ENCODE results near the gene CDO1. TPM values are rescaled to one million over a fixed set of nuclear protein-coding genes. Genes with fewer than 3 reads are reported as not detected.

CDO1 gene
- total RNA-seq, 4 donors from 2014 or later = 1.2 to 33.9 (median 8.5) TPM

GRCh38 chr5:115855959-115856358 lies 39.5 kb upstream of the CDO1 start:
- H3K27me3 ChIP-seq = no peaks in the 10 kb centered on the region
- H3K36me3 ChIP-seq = no peaks in the 10 kb centered on the region
- H3K9me3 ChIP-seq = no peaks in the 10 kb centered on the region
- no peak overlapping the region for H3K4me3 ChIP-seq
- H3K4me1 ChIP-seq = peaks cover 0 to 5% of the 10 kb centered on the region in 2 donors
- intact Hi-C loops (cut with DNase I; ENCODE audit: low total_unique reads) = no loop called here
- TF ChIP-seq POLR2A (IDR thresholded peaks at IDR 0.05) (no peak), CTCF (IDR thresholded peaks at IDR 0.05) (no peak)
- H3K27ac ChIP-seq = no peak overlapping the region
- no peak for DNase-seq

GRCh38 chr5:115854139-115854538 lies 37.7 kb upstream of the CDO1 start:
- intact Hi-C loops (cut with DNase I; ENCODE audit: low total_unique reads) = no loop called here
- Histone ChIP-seq H3K4me3 (no peak overlapping the region), H3K36me3 (no peaks in the 10 kb centered on the region), H3K9me3 (no peaks in the 10 kb centered on the region), H3K4me1 (peaks cover 0 to 5% of the 10 kb centered on the region in 2 donors), H3K27me3 (no peaks in the 10 kb centered on the region), H3K27ac (no peak overlapping the region)
- no peak for TF ChIP-seq CTCF (IDR thresholded peaks at IDR 0.05)
- no peak for TF ChIP-seq POLR2A (IDR thresholded peaks at IDR 0.05)
- DNase-seq = no peak

- Histone ChIP-seq H3K4me3 (no peak overlapping the region), H3K9me3 (no peaks in the 10 kb centered on the region), H3K4me1 (peaks cover 0 to 5% of the 10 kb centered on the region in 2 donors), H3K27ac (peak overlapping the region; percentile 0 to 69), H3K36me3 (no peaks in the 10 kb centered on the region), H3K27me3 (no peaks in the 10 kb centered on the region)
- DNase-seq = no peak
- no peak for TF ChIP-seq CTCF (IDR thresholded peaks at IDR 0.05)
- no peak for TF ChIP-seq POLR2A (IDR thresholded peaks at IDR 0.05)
- intact Hi-C loops (cut with DNase I; ENCODE audit: low total_unique reads) = no loop called here
These were observed 34.4 kb upstream of the CDO1 start for GRCh38 chr5:115850744-115851416.

- Histone ChIP-seq H3K27ac (no peak overlapping the region), H3K9me3 (no peaks in the 10 kb centered on the region), H3K4me3 (no peak overlapping the region), H3K36me3 (no peaks in the 10 kb centered on the region), H3K4me1 (peaks cover 0 to 5% of the 10 kb centered on the region in 2 donors), H3K27me3 (no peaks in the 10 kb centered on the region)
- intact Hi-C loops (cut with DNase I; ENCODE audit: low total_unique reads) = no loop called here
- DNase-seq = no peak
- TF ChIP-seq POLR2A (IDR thresholded peaks at IDR 0.05) = no peak
These were observed 32.9 kb upstream of the CDO1 start for GRCh38 chr5:115849258-115849798.

GRCh38 chr5:115847290-115847689 lies 30.8 kb upstream of the CDO1 start:
- no peaks in the 10 kb centered on the region for H3K36me3 ChIP-seq
- H3K27ac ChIP-seq = no peak overlapping the region
- intact Hi-C loops (cut with DNase I; ENCODE audit: low total_unique reads) = no loop called here
- no peaks in the 10 kb centered on the region for H3K9me3 ChIP-seq
- no peak overlapping the region for H3K4me3 ChIP-seq
- no peaks in the 10 kb centered on the region for H3K27me3 ChIP-seq
- no peak for TF ChIP-seq CTCF (IDR thresholded peaks at IDR 0.05)
- no peak for TF ChIP-seq POLR2A (IDR thresholded peaks at IDR 0.05)
- no peak for DNase-seq
- H3K4me1 ChIP-seq = peaks cover 0 to 5% of the 10 kb centered on the region in 2 donors
